K562 (cell line): ENCODE data around the gene NINJ2. TPM values are rescaled to one million over a fixed set of nuclear protein-coding genes. Genes with fewer than 3 reads are reported as not detected.

ENCODE experiments used
- ATAC-seq: fragments of 200-7000 bp; cut with Tn5 transposase; 3 replicates; pipeline ENCODE4 v1.9.1; 2020; ENCODE audit warnings: moderate library complexity
- BruUV-seq: library from RNA; stranded (reverse); fragments of 400-500 nt; replicated peaks from 2 replicates; lab custom pipeline; 2021; lab: Mats Ljungman, UMichigan
- CTCF ChIA-PET: fragments of 300-600 bp; formaldehyde crosslinking; extraction: SDS; loops from one replicate; lab custom pipeline; 2021; ENCODE audit warnings: low intra/inter-chr PET ratio; lab: Yijun Ruan, JAX
- POLR2A ChIA-PET: fragments of 300-600, 350-650 bp; sonication (Branson Sonifier 250); formaldehyde crosslinking; extraction: SDS; loops from one replicate; lab custom pipeline; 2021; ENCODE audit warnings: antibody characterized with exemption, inconsistent platforms; lab: Yijun Ruan, JAX
- DNase-seq, 4 experiments: peaks; one replicate each; pipeline versions ENCODE4 v3.0.0 to v3.0.0-alpha.2; 2011 to 2018; ENCODE audit warnings: low spot score in 3 of 4, mixed read lengths in 3 of 4; ENCODE audit errors: extremely low read depth in 1 of 4
- FAIRE-seq: peaks from 2 replicates; lab custom pipeline; 2011; peaks lifted over from hg19 to GRCh38; lab: Jason Lieb, UNC
- H2AFZ ChIP-seq: 2 replicates; pipeline ENCODE4 v1.6.0; 2011; ENCODE audit warnings: low read depth, low read length, control low read depth, inconsistent platforms
- H3K27ac ChIP-seq: fragments of 200-600 bp; 3 replicates; pipeline ENCODE4 v1.8.0; 2011; ENCODE audit warnings: low read depth, mild to moderate bottlenecking, control low read depth, inconsistent platforms, low read length, moderate library complexity, mixed read lengths; ENCODE audit errors: extremely low read depth
- H3K27me3 ChIP-seq, 2 experiments: fragments of 300-600 bp in 1 of 2; 2 replicates in 1 of 2; 3 replicates in 1 of 2; pipeline versions ENCODE4 v1.6.0 to v1.8.0; 2011; ENCODE audit warnings: inconsistent platforms in 2 of 2, low read length in 2 of 2, mild to moderate bottlenecking in 1 of 2, mixed read lengths in 1 of 2, moderate library complexity in 1 of 2; ENCODE audit not compliant: control insufficient read depth in 2 of 2, insufficient read depth in 2 of 2
- H3K36me3 ChIP-seq: fragments of 300-600 bp; 3 replicates; pipeline ENCODE4 v1.8.0; 2011; ENCODE audit warnings: mild to moderate bottlenecking, low read length, inconsistent platforms; ENCODE audit not compliant: control insufficient read depth, insufficient read depth
- H3K4me1 ChIP-seq, 2 experiments: fragments of 200-600 bp in 1 of 2; replicated peaks in 1 of 2; 2 replicates in 1 of 2; 3 replicates in 1 of 2; pipeline versions ENCODE4 v1.5.1 to v1.8.0; 2011; ENCODE audit warnings: inconsistent platforms in 2 of 2, low read length in 2 of 2, mild to moderate bottlenecking in 1 of 2, mixed read lengths in 1 of 2, moderate library complexity in 1 of 2; ENCODE audit not compliant: control insufficient read depth in 2 of 2, insufficient read depth in 2 of 2
- H3K4me2 ChIP-seq: 2 replicates; pipeline ENCODE4 v1.6.1; 2011; ENCODE audit warnings: low read length, control low read depth, inconsistent platforms, mixed read lengths; ENCODE audit not compliant: insufficient read depth
- H3K4me3 ChIP-seq: fragments of 200-600 bp; sonication (generic), shearing (Covaris generic); 2 replicates; pipeline ENCODE4 v1.5.1; 2016; ENCODE audit warnings: control low read depth, inconsistent platforms
- H3K79me2 ChIP-seq: fragments of 200-600 bp; 3 replicates; pipeline ENCODE4 v1.8.0; 2011; ENCODE audit warnings: low read length, inconsistent platforms; ENCODE audit not compliant: control insufficient read depth, insufficient read depth
- H3K9ac ChIP-seq, 2 experiments: 2 replicates each; pipeline versions ENCODE4 v1.6.0 to v1.6.1; 2011; ENCODE audit warnings: low read depth in 2 of 2, low read length in 2 of 2, control low read depth in 1 of 2, inconsistent platforms in 1 of 2, mild to moderate bottlenecking in 1 of 2, mixed read lengths in 1 of 2; ENCODE audit not compliant: insufficient read depth in 1 of 2
- H3K9me1 ChIP-seq: one replicate; pipeline ENCODE4 v1.6.0; 2011; ENCODE audit warnings: inconsistent platforms, mild to moderate bottlenecking, low read length, moderate library complexity; ENCODE audit not compliant: control insufficient read depth, insufficient read depth
- H3K9me3 ChIP-seq: replicated peaks from 2 replicates; pipeline ENCODE4 v1.5.1; 2011; ENCODE audit warnings: low read depth, low read length, inconsistent platforms; ENCODE audit not compliant: control insufficient read depth, insufficient read depth
- H4K20me1 ChIP-seq: replicated peaks from 2 replicates; pipeline ENCODE4 v1.6.1; 2011; ENCODE audit warnings: low read length, inconsistent platforms, mixed read lengths; ENCODE audit not compliant: control insufficient read depth, insufficient read depth
- CBX1 ChIP-seq: sonication (generic); IDR thresholded peaks from 2 replicates; pipeline ENCODE4 v1.6.1; 2016; ENCODE audit warnings: antibody characterized with exemption, low read depth, mild to moderate bottlenecking
- ELF2 ChIP-seq: fragments of 250-450 bp; sonication (Bioruptor Pico); IDR thresholded peaks from 2 replicates; pipeline ENCODE4 v1.5.0; 2021; ENCODE audit warnings: mild to moderate bottlenecking
- EP400 ChIP-seq: fragments of 450-650 bp; IDR thresholded peaks from 2 replicates; pipeline ENCODE4 v1.6.1; 2017; ENCODE audit warnings: antibody characterized with exemption, mild to moderate bottlenecking, moderate library complexity
- HDAC1 ChIP-seq, 2 experiments: fragments of 450-650 bp; IDR thresholded peaks; 2 replicates each; pipeline ENCODE4 v1.6.1; 2016 to 2017; ENCODE audit warnings: inconsistent platforms in 1 of 2, mild to moderate bottlenecking in 1 of 2, moderate library complexity in 1 of 2
- HNRNPLL ChIP-seq: fragments of 200-400 bp; formaldehyde crosslinking; IDR thresholded peaks from 2 replicates; pipeline ENCODE4 v1.6.1; 2017; ENCODE audit warnings: low read length, low read depth, mild to moderate bottlenecking; ENCODE audit not compliant: poor library complexity, severe bottlenecking
- OTX1 ChIP-seq: fragments of 450-650 bp; formaldehyde crosslinking; IDR thresholded peaks from 2 replicates; pipeline ENCODE4 v1.4.0; 2022; ENCODE audit warnings: mild to moderate bottlenecking
- PHB2 ChIP-seq: fragments of 450-650 bp; IDR thresholded peaks from 2 replicates; pipeline ENCODE4 v1.6.1; 2017; ENCODE audit warnings: low read depth
- POLR2AphosphoS2 ChIP-seq: IDR thresholded peaks from 2 replicates; pipeline ENCODE4 v1.6.1; 2012; ENCODE audit warnings: low read length, improper control_type of control experiment
- PRMT5 ChIP-seq: sonication (generic); formaldehyde crosslinking; IDR thresholded peaks from 2 replicates; pipeline ENCODE4 v1.5.0; 2020; ENCODE audit warnings: missing genetic modification reagents
- TSC22D4 ChIP-seq: fragments of 450-650 bp; IDR thresholded peaks from 2 replicates; pipeline ENCODE4 v1.6.1; 2016; ENCODE audit warnings: missing genetic modification characterization, missing biosample characterization, control low read depth
- ZNF184 ChIP-seq: sonication (generic); formaldehyde crosslinking; IDR thresholded peaks from 2 replicates; pipeline ENCODE4 v1.5.0; 2020; ENCODE audit warnings: missing genetic modification reagents
- ZNF561 ChIP-seq: fragments of 450-650 bp; formaldehyde crosslinking; conservative IDR thresholded peaks from 2 replicates; pipeline ENCODE4 v1.4.0; 2020; ENCODE audit warnings: mild to moderate bottlenecking, moderate library complexity
- WGBS: fragments of 100-300 bp; shearing (Covaris generic); methylation state at CpG from one replicate; pipeline ENCODE4 v1.1.6; 2016; ENCODE audit warnings: low coverage, mixed read lengths; ENCODE audit not compliant: insufficient coverage; ENCODE audit errors: missing lambda C conversion rate; 5-methylcytosine and 5-hydroxymethylcytosine counted together
- in situ Hi-C: fragments of 300-500 bp; cut with MboI; formaldehyde crosslinking; loops from 4 replicates; pipeline ENCODE4 v1.15.0; 2018; ENCODE audit warnings: inconsistent platforms, mixed read lengths
- intact Hi-C: fragments of 100-400 bp; cut with micrococcal nuclease; formaldehyde crosslinking; loops from 2 replicates; pipeline ENCODE4 v1.14.2; 2022
- polyA plus RNA-seq, 8 experiments: library from polyadenylated mRNA; depleted of rRNA in 4 of 8; stranded (reverse) in 5 of 8; unstranded in 3 of 8; fragments of >200 nt; fragmentation: Nextera tagmentation in 2 of 8; fragmentation: Illumina TruSeq in 1 of 8; extraction: Ambion mirVana in 2 of 8; extraction: Trizol in 1 of 8; gene quantifications; 2 replicates each; pipeline versions ENCODE4 v1.2.1 to v1.2.3, GENCODE V29; 2011 to 2014; ENCODE audit warnings: inconsistent platforms in 1 of 8, missing spikeins in 1 of 8
- total RNA-seq, 7 experiments: library from RNA; depleted of rRNA in 6 of 7; stranded (reverse); fragments of >200 nt in 6 of 7; fragmentation: Illumina TruSeq in 2 of 7; extraction: Trizol in 2 of 7; gene quantifications; 2 replicates each; pipeline versions ENCODE4 v1.2.1 to v1.2.3, GENCODE V29; 2011 to 2021; ENCODE audit warnings: low replicate concordance in 1 of 7
- TF ChIP-seq, protein P1 (sequence below): fragments of 250-450 bp; sonication (Bioruptor Pico); IDR thresholded peaks from 2 replicates; pipeline ENCODE4 v1.9.0; 2021; ENCODE audit warnings: mild to moderate bottlenecking, inconsistent platforms
- TF ChIP-seq, protein P2 (sequence below), 2 experiments: IDR thresholded peaks in 1 of 2; conservative IDR thresholded peaks in 1 of 2; 2 replicates each; pipeline ENCODE4 v1.6.1; 2016; ENCODE audit warnings: low read depth in 2 of 2, mild to moderate bottlenecking in 1 of 2, missing compliant biosample characterization in 1 of 2, missing genetic modification characterization in 1 of 2, moderate library complexity in 1 of 2
- TF ChIP-seq, protein P3 (sequence below): fragments of 250-450 bp; sonication (Bioruptor Pico); IDR thresholded peaks from 2 replicates; pipeline ENCODE4 v1.4.0; 2020
- TF ChIP-seq, protein P4 (sequence below): sonication (generic); formaldehyde crosslinking; IDR thresholded peaks from 2 replicates; pipeline ENCODE4 v1.8.1; 2023; ENCODE audit warnings: mild to moderate bottlenecking, missing genetic modification reagents

Gene NINJ2
- total and polyA plus RNA-seq, 9 of the 15 experiments (the other 6 are each of a cell fraction or from before 2014, with no cell fraction given) = 2.6 to 16.0 (median 4.5) TPM

DNA sequence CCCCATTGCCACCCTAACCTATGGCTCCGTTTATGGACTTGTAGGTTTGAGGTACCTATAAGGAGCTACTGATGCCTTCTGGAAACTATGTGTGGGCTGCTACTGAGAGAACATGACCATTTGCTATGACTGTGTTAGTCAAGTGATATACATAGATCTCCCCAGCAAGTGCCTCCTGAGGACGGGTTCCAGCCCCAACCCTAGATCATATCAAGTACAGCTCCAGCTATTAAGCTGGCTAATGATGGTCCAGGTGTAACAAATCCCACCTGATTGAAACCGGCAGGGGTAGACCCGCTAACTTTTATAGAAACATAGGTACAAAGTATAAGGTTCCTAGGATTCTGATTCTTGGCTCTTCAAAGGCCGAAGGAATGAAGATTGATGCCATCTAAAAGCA, 23.7 kb downstream of the NINJ2 start:
- no peaks in the 10 kb centered on the region for H3K36me3 ChIP-seq
- H3K79me2 ChIP-seq = peaks cover 16% of the 10 kb centered on the region
- CTCF ChIA-PET = no interaction called here
- H3K4me2 ChIP-seq = no peak overlapping the region
- in situ Hi-C loops (no loop called here), intact Hi-C loops (no loop called here)
- H2AFZ ChIP-seq = no peak overlapping the region
- DNase-seq (no peak), FAIRE-seq (no peak), ATAC-seq (no peak)
- H3K9ac ChIP-seq = no peak overlapping the region
- no peaks in the 10 kb centered on the region for H4K20me1 ChIP-seq
- BruUV-seq = no TSS peak
- no peaks in the 10 kb centered on the region for H3K27me3 ChIP-seq
- no peaks in the 10 kb centered on the region for H3K9me3 ChIP-seq
- no peaks in the 10 kb centered on the region for H3K9me1 ChIP-seq
- POLR2A ChIA-PET = interaction anchor here (0.6 to 1.4 kb wide), 2 partner anchors 9 to 61 kb away, joined by 3 to 5 read pairs; no protein-coding TSS in a partner anchor
- H3K4me1 ChIP-seq = peaks cover 10 to 23% of the 10 kb centered on the region in 2 experiments; a peak in 4 of 5 replicates
- H3K27ac ChIP-seq = no peak overlapping the region
- 57% methylated on average over 5 of the region's 5 CpGs for WGBS
- no peak overlapping the region for H3K4me3 ChIP-seq
- TF ChIP-seq HNRNPLL (no peak), PRMT5 (no peak), ZNF184 (CRISPR knock-in tag) (no peak), HDAC1 (IDR thresholded peaks at IDR 0.05) (no peak), ELF2 (no peak), POLR2AphosphoS2 (no peak), CBX1 (no peak), PHB2 (no peak), EP400 (no peak), TSC22D4 (tag) (no peak), ZNF561 (CRISPR knock-in tag) (no peak), OTX1 (CRISPR knock-in tag) (no peak)
- TF ChIP-seq, protein P1, sequence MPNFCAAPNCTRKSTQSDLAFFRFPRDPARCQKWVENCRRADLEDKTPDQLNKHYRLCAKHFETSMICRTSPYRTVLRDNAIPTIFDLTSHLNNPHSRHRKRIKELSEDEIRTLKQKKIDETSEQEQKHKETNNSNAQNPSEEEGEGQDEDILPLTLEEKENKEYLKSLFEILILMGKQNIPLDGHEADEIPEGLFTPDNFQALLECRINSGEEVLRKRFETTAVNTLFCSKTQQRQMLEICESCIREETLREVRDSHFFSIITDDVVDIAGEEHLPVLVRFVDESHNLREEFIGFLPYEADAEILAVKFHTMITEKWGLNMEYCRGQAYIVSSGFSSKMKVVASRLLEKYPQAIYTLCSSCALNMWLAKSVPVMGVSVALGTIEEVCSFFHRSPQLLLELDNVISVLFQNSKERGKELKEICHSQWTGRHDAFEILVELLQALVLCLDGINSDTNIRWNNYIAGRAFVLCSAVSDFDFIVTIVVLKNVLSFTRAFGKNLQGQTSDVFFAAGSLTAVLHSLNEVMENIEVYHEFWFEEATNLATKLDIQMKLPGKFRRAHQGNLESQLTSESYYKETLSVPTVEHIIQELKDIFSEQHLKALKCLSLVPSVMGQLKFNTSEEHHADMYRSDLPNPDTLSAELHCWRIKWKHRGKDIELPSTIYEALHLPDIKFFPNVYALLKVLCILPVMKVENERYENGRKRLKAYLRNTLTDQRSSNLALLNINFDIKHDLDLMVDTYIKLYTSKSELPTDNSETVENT (CRISPR knock-in tag) = no peak
- TF ChIP-seq, protein P2, sequence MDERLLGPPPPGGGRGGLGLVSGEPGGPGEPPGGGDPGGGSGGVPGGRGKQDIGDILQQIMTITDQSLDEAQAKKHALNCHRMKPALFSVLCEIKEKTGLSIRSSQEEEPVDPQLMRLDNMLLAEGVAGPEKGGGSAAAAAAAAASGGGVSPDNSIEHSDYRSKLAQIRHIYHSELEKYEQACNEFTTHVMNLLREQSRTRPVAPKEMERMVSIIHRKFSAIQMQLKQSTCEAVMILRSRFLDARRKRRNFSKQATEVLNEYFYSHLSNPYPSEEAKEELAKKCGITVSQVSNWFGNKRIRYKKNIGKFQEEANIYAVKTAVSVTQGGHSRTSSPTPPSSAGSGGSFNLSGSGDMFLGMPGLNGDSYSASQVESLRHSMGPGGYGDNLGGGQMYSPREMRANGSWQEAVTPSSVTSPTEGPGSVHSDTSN (CRISPR knock-in tag; IDR thresholded peaks at IDR 0.05; ENCODE audit: low read depth) = no peak
- TF ChIP-seq, protein P2 (tag; conservative IDR thresholded peaks at IDR 0.05; ENCODE audit: low read depth) = no peak
- TF ChIP-seq, protein P3, sequence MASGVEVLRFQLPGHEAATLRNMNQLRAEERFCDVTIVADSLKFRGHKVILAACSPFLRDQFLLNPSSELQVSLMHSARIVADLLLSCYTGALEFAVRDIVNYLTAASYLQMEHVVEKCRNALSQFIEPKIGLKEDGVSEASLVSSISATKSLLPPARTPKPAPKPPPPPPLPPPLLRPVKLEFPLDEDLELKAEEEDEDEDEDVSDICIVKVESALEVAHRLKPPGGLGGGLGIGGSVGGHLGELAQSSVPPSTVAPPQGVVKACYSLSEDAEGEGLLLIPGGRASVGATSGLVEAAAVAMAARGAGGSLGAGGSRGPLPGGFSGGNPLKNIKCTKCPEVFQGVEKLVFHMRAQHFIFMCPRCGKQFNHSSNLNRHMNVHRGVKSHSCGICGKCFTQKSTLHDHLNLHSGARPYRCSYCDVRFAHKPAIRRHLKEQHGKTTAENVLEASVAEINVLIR = no peak
- TF ChIP-seq, protein P4, sequence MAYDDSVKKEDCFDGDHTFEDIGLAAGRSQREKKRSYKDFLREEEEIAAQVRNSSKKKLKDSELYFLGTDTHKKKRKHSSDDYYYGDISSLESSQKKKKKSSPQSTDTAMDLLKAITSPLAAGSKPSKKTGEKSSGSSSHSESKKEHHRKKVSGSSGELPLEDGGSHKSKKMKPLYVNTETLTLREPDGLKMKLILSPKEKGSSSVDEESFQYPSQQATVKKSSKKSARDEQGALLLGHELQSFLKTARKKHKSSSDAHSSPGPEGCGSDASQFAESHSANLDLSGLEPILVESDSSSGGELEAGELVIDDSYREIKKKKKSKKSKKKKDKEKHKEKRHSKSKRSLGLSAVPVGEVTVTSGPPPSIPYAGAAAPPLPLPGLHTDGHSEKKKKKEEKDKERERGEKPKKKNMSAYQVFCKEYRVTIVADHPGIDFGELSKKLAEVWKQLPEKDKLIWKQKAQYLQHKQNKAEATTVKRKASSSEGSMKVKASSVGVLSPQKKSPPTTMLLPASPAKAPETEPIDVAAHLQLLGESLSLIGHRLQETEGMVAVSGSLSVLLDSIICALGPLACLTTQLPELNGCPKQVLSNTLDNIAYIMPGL (CRISPR knock-in tag) = no peak
